ENCODE data around the gene MEGF11.

- TF ChIP-seq POLR2A (IDR thresholded peaks at IDR 0.05) (no peak), CTCF (IDR thresholded peaks at IDR 0.05) (no peak)
Observed at GRCh38 chr15:65949491-65949890, 304.1 kb downstream of the MEGF11 start.
